Measurements from ENCODE around the gene ARRDC1.
"Not testable (repeated sequence)": the region's sequence is repeated elsewhere in the genome, so short reads cannot be mapped to it uniquely, and the experiment has no call there.

ARRDC1 gene

DNA sequence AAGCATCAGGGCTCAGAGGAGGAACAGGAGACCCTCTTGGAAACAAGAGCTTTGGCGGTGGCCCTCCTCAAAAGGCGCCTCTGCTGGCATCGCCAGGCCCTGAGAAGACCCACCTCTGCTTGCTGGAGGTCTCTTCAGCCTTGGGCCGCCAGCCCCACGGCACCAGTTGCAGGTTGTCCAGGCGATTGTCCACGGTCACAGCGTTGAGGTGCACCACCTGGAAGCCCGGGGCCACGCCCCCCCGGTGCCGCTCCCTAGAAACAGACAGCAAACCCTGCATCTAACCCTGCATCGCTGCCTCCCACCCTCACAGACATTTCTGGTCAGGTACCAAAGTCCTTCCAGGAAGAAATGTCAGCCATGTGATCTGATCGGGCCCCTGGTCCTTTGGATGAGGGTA, 18.6 kb upstream of the ARRDC1 start:
- no peak for DNase-seq

GRCh38 chr9:137588311-137588710, 17.2 kb upstream of the ARRDC1 start:
- no peak for DNase-seq

- no peak for DNase-seq
Observed at GRCh38 chr9:137588891-137589290, 16.6 kb upstream of the ARRDC1 start.

GRCh38 chr9:137589441-137590122, 15.9 kb upstream of the ARRDC1 start:
- peak; percentile 20 for DNase-seq

- DNase-seq = no peak
Observed at GRCh38 chr9:137590123-137590468, 15.4 kb upstream of the ARRDC1 start.

GRCh38 chr9:137590469-137591383, 14.8 kb upstream of the ARRDC1 start, which contains the start of gene ZMYND19:
Gene ZMYND19 (minus strand): TSS chr9:137590512. CDS start chr9:137590263, 249 bp downstream.
- DNase-seq = peak; percentile 78

- no peak for DNase-seq
Observed at GRCh38 chr9:137592767-137593166, 12.7 kb upstream of the ARRDC1 start.

- no peak for DNase-seq
Observed at GRCh38 chr9:137593176-137593575, 12.3 kb upstream of the ARRDC1 start.

DNA sequence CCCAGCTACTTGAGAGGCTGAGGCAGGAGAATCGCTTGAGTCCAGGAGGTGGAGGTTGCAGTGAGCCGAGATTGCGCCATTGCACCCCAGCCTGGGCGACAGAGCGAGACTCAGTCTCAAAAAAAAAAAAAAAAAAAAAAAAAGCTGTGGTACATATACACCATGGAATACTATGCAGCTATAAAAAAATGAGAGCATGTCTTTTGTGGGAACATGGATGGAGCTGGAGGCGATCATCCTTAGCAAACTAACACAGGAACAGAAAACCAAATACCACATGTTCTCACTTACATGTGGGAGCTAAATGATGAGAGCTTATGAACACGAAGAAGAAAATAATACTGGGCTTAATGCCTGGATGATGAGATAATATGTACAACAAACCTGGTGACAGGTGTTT, 8.9 kb upstream of the ARRDC1 start:
- DNase-seq = not testable (repeated sequence)

DNA sequence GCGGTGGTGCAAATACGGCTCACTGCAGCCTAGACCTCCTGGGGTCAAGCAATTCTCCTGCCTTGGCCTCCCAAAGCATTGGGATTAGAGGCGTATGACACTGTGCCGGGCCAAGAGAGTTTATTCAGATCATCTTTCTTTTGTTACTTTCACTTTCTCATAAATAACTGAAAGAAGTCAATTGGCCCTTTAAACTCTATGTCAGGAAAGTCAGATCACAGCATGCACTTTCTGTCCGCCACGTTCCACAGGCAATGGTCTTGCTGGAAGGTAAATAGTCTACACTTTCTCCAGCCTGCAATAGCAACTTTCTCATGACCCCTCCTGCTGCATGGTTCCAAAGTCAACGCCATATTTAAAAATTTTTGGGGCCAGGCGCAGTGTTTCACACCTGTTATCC, 6.5 kb upstream of the ARRDC1 start:
- no peak for DNase-seq

DNA sequence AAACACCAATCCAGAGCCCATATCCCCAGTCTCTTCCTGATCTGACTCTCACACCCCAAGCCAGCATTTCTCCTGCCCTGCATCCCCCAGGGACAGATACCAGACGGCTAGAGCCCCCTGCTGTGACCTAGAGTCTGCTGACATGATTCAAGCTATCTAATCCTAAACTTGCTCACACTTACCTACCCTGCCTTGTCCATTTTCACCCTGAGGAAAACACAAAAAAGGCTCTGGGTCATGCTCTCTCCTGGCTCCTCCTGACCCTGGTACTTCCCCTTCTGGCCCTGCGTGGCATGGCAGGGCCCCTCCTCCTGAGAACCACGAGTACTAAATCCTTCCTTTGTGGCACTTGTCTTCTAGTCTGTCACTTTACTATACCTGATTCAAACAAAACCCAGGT, 2.8 kb upstream of the ARRDC1 start:
- DNase-seq = no peak

- no peak for DNase-seq
Observed at GRCh38 chr9:137603879-137604278, 1.6 kb upstream of the ARRDC1 start.

GRCh38 chr9:137604345-137605086, 970 bp upstream of the ARRDC1 start:
- no peak for DNase-seq

DNA sequence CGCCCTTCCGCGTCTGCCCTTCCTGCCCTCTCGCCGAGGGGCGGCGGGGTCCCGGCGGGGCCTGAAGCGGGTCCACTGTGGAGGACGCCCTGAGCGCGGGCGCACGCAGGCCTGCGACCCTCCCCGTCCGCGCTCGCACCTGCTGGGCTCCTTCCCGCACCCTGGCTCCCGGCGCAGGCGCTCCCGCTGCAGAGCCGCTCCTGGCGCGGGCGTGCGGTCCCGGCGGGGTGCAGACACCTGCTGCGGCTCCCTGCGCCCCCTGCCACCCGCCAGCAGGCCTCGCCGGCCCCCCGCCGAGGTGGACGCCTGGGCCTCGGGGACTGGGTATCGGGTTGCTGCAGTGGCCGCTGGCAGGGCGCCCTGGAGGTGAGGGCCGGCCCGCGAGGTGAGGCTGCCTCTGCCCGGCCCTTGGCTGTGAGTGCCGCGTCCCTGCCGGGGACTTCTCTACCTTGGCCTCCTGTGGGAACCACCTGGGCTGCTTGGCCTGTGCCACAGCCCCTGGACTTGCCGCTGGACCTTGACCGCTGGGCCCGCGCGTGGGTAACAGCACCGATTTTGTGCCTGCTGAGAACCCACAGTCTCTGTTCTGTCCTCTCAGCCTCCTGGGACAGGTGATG, 627 bp downstream of the ARRDC1 start:
- DNase-seq = peak; percentile 72

DNA sequence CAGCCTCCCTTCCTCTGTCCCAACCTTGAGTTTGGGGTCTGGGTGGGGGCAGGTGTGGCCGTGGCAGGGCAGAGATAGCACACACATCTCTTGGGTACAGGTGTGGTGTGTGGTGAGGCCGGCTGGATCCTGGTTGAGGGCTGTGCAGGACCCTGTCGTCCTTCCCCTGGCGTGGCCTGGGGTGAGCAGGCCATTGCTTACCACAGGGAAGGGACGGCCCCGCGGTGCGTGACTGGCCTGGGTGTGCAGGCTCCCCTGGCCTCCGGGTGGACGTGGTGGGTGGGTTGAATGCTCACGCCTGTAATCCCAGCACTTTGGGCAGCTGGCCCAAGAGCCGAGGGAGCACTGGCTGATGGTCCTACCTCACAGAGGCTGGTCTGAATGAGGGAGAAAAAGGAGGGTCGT, 1.2 kb downstream of the ARRDC1 start:
- no peak for DNase-seq

GRCh38 chr9:137607141-137607857, 1.8 kb downstream of the ARRDC1 start:
- no peak for DNase-seq

DNA sequence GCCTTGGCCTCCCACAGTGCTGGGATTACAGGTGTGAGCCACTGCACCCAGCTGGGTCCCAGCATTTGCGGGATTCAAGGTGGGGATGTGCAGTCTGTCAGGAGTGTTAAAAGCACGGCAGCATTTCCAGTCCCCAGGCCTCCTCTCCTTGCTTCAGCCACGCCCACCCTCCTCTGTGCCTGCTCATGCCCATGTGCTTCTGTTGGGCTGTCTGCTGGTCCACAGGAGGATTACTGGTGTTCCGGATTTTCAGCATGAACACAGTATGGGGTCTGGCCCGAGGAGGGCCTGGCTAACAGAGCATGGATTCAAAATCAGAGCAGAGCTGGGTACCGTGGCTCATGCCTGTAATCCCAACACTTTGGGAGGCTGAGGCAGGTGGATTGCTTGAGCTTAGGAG, 5.5 kb downstream of the ARRDC1 start:
- DNase-seq = no peak

- DNase-seq = peak; percentile 82
Observed at GRCh38 chr9:137611623-137612609, 6.4 kb downstream of the ARRDC1 start.

GRCh38 chr9:137612741-137613142, 7.3 kb downstream of the ARRDC1 start:
- no peak for DNase-seq

DNA sequence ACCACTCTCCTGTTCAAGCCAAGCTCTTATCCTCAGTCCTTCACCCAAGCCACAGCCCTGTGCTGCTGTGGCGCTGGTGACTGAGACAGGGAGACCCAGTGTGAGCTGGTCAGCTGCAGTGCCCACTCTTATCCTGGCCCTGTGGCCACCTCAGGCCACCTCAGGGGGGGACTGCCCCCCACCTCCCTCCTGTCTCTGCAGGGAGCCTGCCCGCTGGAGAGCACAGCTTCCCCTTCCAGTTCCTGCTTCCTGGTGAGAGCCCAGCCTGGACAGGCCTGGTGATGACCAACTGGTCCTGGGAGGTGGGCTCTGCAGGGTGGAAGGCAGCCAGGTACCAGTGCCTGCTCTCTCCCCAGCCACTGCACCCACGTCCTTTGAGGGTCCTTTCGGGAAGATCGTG, 7.8 kb downstream of the ARRDC1 start:
- no peak for DNase-seq
